PC-9 (cell line): ENCODE measurements around the gene C14orf93.

Source experiments
- CTCF ChIP-seq: fragments of 200-600 bp; sonication (generic); conservative IDR thresholded peaks from 2 replicates; pipeline ENCODE4 v1.6.1; 2017; ENCODE audit warnings: mixed run types, antibody characterized with exemption, mild to moderate bottlenecking, moderate library complexity
- EZH2 ChIP-seq: fragments of 200-600 bp; sonication (generic); IDR thresholded peaks from 2 replicates; pipeline ENCODE4 v1.8.0; 2017; ENCODE audit warnings: antibody characterized with exemption, low read depth

- TF ChIP-seq EZH2 (no peak), CTCF (no peak)
Observed at GRCh38 chr14:22977684-22978486, 32.1 kb downstream of the C14orf93 start.
